Hematopoietic multipotent progenitor cell (in vitro differentiated cells): ENCODE data around the gene ASIC2. TPM values are rescaled to one million over a fixed set of nuclear protein-coding genes. Genes with fewer than 3 reads are reported as not detected.
"Not testable (repeated sequence)": the region's sequence is repeated elsewhere in the genome, so short reads cannot be mapped to it uniquely, and the experiment has no call there.

Experiments
- DNase-seq, 3 donors: peaks; one replicate each; pipeline ENCODE4 v3.0.0-alpha.2; 2011 to 2015; ENCODE audit warnings: low read depth in 2 of 3, low spot score in 2 of 3
- total RNA-seq: library from RNA; depleted of rRNA; stranded (reverse); fragments of >200 nt; gene quantifications from one replicate; pipeline ENCODE4 v1.2.3, GENCODE V29; 2012

Gene ASIC2
- total RNA-seq, 1 donor, result under 0.01 TPM

DNA sequence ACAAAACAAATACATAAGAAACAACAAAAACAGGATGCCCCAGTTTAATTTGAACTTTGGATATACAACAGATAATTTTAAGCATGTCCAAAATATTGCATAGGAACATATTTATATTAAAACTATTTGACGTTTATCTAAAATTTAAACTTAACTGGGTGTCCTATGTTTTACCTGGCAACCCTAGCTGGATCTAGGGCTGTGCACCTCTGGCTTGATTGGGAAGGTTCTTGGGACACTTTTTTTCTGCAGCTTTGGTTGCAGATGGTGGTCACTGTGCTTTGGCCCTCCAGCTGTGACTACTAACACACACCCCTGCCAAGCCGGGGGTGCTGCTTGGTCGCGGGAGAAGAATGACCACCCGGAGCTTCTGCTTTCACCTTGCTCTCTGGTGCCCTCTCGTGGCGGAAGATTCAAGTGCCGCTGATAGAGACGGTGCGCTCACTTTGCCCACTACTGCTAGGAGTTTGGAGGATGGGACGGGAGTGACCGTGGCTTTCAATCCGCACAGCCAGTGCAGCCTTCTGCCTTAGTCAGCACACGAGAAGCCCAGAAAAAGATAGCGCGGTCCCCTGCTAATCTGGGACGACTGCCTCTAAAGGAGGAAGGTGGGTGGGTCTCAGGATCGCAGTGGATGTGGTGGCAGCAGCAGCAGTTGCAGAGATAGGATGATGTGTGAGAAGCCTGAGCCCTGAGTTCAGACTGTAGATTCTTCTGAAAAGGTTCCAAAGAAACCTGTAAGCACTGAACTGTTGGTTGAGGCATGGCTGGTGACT is 294.8 kb downstream of the ASIC2 start:
- DNase-seq, result peak; percentile 24 to 80 (median 54)

DNA sequence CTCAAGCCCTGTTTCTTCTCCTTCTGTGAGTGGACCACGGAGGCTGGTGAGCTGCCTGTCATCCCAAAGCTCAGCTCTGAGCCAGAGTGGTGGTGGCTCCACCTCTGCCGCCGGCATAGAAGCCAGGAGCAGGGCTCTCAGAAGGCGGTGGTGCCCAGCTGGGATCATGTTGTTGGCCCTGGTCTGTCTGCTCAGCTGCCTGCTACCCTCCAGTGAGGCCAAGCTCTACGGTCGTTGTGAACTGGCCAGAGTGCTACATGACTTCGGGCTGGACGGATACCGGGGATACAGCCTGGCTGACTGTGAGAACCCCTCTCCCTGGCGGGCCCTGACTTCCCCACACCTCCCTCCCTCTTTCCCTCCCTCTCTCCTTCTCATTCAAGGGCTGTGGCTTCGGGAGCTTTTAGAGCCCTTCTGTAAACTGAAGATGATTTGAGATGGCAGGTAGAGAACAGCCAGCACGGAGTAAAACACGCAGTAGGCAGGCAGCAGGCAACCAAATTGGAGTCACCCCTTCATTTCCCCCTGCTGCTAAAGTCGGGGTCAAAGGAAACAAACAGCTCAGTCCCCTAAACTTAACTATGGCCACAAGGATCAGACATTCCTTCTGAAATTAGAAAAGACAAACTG is 297.6 kb downstream of the ASIC2 start:
- DNase-seq, result no peak

DNA sequence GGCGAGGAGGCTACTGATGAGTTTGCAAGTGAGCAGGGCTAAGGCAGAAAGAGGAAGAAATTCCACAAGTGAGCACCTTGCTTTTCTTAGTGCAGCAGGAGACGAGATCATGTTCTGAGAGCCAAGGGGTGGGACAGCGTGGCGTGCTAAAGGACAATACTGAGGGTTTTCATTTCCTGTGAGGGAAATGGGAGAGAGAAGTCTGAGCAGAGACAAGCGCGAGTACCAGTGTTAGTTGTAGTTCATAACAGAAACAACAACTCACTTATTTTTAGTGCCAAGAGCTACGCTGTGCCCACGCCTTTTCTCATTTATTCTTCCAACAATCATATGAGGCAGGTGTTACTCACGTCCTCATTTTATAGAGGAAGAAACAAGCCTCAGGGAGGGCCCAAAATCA is 299.1 kb downstream of the ASIC2 start:
- DNase-seq, result no peak

DNA sequence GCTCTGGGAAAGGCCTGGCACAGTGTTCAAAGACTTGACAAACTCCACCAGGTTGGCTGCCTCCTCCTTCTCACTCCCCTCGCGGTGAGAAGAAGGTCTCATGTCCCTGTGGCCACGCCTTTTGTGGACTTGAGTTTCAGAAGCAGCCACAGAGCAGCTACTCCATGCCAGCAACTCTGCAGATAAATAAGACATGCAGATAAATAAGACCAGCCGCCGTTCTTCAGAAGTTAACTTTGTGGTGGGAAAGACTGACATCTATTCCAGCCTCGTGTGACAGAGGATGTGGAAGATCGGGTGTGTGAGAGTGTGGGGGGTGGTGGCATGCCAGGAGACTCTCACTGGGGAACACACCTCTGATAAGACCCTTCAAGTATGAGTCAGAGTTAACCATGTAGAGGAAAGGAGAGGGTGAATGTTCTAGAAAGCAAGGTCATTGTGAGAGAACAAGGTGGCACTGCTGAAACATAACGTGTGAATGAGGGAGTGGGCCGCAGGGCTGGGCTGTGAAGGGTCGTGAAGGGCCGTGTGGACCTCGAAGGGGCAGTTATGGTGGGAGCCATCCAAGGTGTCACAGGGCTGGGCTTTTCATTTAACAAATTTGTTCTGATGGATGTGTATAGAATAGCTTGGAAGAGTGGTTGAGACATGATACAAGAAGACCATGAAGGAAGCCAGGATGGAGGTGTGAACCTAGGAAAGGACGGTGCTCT is 300.6 kb downstream of the ASIC2 start:
- DNase-seq, result no peak

DNA sequence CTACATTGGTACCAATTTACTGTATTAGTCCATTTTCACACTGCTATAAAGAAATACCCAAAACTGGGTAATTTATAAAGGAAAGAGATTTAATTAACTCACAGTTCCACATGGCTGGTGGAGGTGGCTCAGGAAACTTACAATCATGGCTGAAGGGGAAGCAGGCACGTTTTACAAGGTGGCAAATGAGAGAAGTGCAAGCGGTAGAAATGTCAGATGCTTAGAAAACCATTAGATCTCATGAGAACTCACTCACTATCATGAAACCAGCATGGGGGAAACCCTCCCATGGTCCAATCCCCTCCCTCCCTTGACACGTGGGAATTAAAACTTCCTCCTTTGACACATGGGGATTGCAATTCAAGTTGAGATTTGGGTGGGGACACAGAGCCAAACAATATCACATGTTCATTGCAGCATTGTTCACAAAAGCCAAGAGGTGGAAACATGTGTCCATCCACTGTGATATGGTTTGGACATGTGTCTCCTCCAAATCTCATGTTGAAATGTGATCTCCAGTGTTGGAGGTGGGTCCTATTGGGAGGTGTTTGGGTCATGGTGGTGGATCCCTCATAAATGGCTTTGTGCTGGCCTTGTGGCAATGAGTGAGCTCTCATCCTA is 304.5 kb downstream of the ASIC2 start:
- no peak for DNase-seq

DNA sequence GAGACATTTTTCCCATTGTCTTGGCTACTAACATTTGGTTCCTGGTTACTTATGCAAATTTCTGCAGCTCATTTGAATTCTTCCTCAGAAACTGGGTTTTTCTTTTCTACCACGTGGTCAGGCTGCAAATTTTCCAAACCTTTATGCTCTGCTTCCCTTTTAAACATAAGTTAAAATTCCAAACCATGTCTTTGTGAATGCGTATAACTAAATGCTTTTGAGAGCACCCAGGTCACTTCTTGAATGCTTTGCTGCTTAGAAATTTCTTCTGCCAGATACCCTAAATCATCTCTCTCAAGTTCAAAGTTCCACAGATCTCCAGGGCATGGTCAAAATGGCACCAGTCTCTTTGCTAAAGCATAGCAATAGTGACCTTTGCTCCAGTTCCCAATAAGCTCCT is 305.2 kb downstream of the ASIC2 start:
- DNase-seq, result not testable (repeated sequence)

DNA sequence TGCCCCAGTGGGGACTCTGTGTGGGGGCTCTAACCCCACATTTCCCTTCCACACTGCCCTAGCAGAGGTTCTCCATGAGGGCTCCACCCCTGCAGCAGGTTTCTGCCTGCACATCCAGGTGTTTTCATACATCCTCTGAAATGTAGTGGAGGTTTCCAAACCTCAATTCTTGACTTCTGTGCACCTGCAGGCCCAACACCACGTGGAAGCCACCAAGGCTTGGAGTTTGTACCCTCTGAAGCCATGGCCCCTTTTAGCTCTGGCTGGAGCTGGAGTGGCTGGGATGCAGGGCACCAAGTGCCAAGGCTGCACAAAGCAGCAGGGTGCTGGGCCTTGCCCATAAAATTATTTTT is 305.7 kb downstream of the ASIC2 start:
- DNase-seq, result not testable (repeated sequence)

DNA sequence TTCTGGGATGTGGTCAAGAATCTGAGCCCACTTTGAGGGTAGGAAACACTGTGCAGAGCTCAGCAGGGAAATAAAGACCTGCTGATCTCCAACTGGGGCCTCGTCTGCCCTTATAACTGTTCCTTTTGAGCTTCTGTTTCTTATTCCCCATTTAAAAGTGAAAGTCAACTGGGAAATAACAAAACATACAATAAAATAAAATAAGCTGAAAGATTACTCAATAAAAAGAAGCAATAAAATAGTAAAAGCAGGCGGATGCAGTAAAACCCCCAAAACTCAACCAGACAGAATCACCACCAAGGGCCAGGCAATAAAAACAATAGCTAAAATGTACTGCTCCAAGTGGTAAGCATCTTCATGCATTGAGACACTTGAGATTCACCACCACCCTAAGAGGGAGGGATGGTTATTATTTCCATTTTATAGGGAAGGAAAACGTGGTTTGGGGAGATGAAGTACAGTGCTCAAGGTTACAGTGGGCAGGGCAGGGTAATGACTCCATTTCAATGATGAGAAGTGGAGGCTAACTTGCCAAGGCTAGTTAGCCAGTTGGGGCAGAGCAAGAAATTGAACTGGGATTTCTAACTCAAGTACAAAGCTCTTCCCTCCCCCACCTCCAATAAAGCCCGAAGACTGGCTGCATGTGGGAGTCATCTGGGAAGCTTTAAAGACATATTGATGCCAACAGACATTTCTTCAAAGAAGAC is 307.9 kb downstream of the ASIC2 start:
- DNase-seq, result no peak

DNA sequence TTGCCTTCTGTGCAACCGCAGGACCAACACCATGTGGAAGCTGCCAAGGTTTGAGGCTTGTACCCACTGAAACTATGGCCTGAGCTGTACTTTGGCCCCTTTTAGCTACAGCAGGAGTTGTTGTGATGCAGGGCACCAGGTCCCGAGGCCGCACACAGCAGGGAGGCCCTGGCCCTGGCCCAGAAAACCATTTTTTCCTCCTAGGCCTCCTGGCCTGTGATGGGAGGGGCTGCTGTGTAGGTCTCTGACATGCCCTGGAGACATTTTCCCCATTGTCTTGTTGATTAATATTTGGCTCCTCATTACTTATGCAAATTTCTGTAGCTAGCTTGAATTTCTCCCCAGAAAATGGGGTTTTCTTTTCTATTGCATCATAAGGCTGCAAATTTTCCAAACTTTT is 311.5 kb downstream of the ASIC2 start:
- DNase-seq, result not testable (repeated sequence)

DNA sequence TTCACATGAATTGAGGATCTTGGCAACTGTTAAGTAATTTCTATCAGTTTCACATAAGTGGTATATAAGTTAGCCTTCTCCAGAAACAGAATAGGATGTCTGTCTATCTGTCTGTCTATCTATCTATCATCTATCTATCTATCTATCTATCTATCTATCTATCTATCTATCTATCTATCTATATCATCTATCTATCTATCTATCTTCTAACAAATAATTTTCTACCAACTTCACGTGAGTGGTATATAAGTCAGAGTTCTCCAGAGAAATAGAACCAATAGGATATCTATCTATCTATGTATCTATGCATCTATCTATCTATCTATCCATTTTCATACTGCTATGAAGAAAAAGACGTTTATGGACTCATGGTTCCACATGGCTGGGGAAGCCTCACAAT is 312.9 kb downstream of the ASIC2 start:
- no peak for DNase-seq

DNA sequence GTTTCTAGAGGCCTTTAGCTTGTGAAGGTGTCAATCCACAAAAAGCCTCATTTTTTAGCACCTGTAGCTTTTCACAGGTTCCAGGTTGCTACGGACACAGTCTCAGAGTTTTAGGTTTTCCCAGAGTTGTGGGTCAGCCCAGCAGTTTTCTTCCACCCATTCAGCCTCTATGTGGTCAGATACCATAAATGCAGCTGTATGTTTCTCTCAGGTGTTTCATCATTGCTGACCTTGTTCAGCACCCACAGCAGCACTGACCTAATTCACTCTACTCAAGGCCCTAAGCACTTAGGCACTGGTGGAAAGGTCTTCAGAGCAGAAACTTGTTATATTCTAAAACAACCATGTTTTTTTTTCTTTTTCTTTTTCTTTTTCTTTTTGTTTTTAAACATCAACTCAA is 316.5 kb downstream of the ASIC2 start:
- no peak for DNase-seq

DNA sequence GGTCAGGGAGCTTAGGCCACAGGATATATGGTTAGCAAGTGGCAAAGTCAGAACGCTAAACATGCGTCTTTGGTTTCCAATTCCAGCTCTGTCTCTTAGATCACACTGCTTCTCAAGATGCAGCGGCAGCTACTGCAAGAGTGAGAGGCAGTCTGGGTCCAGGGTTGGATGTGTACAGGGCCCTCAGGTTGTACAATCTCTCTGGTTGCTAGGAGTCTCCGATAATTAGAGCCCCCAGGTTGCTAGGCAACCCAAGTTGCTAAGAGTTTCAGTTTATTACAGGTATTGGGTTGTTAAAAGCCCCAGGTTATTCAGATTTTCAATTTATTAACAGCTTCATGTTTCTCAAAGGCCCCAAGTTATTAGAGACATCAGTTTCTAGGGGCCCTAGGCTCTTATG is 317.0 kb downstream of the ASIC2 start:
- DNase-seq, result no peak

DNA sequence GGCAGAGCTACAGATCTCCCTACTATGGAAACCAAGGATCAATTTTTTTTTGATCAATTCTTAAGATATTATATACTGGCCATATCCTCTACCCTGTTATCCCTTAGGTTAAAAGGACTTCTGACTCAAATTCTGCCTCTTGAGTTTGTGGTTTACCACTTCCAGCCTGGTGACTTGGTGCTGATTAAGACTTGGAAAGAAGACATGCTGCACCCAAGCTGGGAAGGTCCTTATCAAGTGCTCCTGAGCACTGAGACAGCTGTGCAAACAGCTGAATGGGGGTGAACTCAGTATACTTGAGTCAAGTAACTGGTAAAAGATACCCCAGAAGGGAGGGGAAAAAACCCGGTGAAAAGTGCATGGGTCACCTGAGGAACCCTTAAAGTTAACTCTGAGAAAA is 321.9 kb downstream of the ASIC2 start:
- DNase-seq, result peak in 2 of 3 donors; percentile 25 to 33

DNA sequence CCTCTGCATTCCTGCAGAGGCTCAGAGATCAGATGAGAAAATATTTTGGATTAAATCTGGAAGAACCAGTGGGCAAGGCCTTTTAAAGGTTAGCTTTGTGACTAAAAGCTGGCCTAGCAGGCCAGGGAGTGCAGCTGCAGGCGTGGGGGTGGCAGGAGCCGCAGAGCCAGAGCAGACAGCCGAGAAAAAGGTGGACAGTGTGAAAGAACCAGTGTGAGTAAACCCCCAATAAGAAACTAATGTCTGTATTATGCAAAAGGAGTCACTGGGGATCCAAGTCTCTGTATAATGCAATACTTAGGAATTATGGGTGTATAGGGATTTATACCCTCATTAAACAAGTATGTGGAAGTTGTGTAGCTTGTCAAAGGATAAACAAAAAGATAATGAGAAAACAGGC is 322.8 kb downstream of the ASIC2 start:
- DNase-seq, result no peak

DNA sequence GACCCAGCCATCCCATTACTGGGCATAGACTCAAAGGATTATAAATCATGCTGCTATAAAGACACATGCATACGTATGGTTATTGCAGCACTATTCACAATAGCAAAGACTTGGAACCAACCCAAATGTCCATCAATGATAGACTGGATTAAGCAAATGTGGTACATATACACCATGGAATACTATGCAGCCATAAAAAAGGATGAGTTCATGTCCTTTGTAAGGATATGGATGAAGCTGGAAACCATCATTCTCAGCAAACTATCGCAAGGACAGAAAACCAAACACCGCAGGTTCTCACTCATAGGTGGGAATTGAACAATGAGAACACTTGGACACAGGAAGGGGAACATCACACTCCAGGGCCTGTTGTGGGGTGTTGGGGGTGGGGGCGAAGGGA is 323.9 kb downstream of the ASIC2 start:
- DNase-seq, result not testable (repeated sequence)

DNA sequence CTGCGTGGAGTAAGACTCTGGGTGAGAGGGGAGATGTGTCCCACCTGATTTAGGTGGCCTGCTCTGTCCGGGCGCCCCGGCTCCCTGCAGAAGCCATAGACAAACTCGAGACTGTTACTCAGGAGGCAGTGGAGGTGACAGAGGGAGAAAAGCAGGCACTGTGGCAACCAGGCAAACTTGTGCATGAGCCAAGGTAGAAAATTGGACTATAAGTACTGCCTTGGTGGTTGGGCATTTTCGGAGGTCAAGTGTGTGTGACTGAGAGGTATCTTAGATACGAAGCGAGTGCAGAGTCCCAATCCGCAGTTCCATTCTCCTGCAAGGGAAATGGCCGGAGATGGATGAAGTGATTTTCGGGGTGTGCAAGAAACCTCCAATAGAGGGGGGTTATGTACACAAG is 328.6 kb downstream of the ASIC2 start:
- no peak for DNase-seq
